ENCODE data around the gene ZNF750. TPM values are rescaled to one million over a fixed set of nuclear protein-coding genes. Genes with fewer than 3 reads are reported as not detected.

The ZNF750 gene
- total RNA-seq, 4 donors from 2014 or later, result not detected

GRCh38 chr17:82825540-82826124, 14.2 kb downstream of the ZNF750 start:
- ATAC-seq (ENCODE audit: low FRiP score) (no peak), DNase-seq (ENCODE audit: low spot score) (no peak)
- TF ChIP-seq, protein P1, sequence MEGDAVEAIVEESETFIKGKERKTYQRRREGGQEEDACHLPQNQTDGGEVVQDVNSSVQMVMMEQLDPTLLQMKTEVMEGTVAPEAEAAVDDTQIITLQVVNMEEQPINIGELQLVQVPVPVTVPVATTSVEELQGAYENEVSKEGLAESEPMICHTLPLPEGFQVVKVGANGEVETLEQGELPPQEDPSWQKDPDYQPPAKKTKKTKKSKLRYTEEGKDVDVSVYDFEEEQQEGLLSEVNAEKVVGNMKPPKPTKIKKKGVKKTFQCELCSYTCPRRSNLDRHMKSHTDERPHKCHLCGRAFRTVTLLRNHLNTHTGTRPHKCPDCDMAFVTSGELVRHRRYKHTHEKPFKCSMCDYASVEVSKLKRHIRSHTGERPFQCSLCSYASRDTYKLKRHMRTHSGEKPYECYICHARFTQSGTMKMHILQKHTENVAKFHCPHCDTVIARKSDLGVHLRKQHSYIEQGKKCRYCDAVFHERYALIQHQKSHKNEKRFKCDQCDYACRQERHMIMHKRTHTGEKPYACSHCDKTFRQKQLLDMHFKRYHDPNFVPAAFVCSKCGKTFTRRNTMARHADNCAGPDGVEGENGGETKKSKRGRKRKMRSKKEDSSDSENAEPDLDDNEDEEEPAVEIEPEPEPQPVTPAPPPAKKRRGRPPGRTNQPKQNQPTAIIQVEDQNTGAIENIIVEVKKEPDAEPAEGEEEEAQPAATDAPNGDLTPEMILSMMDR (IDR thresholded peaks at IDR 0.05), result no peak

- no peak for ATAC-seq (ENCODE audit: low FRiP score)
- TF ChIP-seq, protein P1 (IDR thresholded peaks at IDR 0.05), result no peak
- no peak for DNase-seq (ENCODE audit: low spot score)
These were observed 16.8 kb downstream of the ZNF750 start for GRCh38 chr17:82823004-82823403.

DNA sequence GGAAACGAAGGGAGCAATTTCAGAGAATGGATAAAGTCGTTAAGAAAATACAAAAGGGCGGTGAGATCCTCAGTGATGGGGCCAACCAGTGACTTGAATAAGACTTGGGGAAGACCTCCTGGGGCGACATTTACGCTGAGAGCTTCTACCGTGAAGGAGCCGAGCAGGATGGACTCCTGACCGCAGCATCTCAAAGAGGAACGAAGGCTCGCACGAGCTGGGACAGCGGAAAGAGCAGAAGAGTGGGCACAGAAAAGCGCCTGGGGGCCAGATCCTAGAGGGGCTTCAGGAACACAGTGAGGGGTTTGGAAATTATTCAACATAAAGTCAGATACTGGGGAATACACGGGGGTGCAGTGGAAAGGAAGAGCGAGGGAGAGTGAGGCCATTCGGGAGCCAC, 17.5 kb downstream of the ZNF750 start:
- TF ChIP-seq, protein P1 (IDR thresholded peaks at IDR 0.05), result no peak
- no peak for ATAC-seq (ENCODE audit: low FRiP score)
- DNase-seq (ENCODE audit: low spot score), result no peak

GRCh38 chr17:82821554-82821953, 18.3 kb downstream of the ZNF750 start:
- ATAC-seq (ENCODE audit: low FRiP score) (no peak), DNase-seq (ENCODE audit: low spot score) (no peak)
- TF ChIP-seq, protein P1 (IDR thresholded peaks at IDR 0.05), result no peak

- no peak for ATAC-seq (ENCODE audit: low FRiP score)
- TF ChIP-seq, protein P1 (IDR thresholded peaks at IDR 0.05), result no peak
These were observed 19.3 kb downstream of the ZNF750 start for GRCh38 chr17:82820278-82821251.

DNA sequence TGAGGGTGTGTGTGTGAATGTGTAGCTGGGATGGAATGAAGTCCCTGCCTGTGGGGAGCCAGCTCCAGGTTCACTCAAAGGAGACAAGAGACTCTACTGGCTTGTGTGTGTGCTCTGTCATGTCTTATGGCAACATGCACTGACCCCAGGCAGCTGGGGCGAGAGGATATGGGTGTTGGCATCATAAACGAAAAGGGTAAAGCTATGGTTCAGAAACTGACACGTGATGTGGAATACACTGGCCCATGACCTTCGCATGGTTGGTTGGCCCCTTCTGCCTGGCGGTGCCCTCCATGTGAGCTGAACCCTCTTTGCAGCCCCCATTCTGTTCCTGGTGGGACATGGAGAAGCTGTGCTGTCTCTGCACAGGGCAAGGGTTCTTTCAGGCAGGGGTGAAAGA, 21.9 kb downstream of the ZNF750 start:
- TF ChIP-seq, protein P1 (IDR thresholded peaks at IDR 0.05), result no peak
- ATAC-seq (ENCODE audit: low FRiP score) (no peak), DNase-seq (ENCODE audit: low spot score) (no peak)

More at GRCh38 chr17:82820278-82821251, 19.3 kb downstream of the ZNF750 start:
- no peak for DNase-seq (ENCODE audit: low spot score)

All from omental fat pad (tissue), 4 donors.